Body of pancreas (tissue), 4 donors: ENCODE results near the gene PLPP3.

Source experiments
- CTCF ChIP-seq, 7 experiments: fragments of 450-650 bp in 4 of 7; fragments of 200-600 bp in 3 of 7; sonication (generic) in 3 of 7; IDR thresholded peaks; one replicate each; pipeline ENCODE4 v1.5.1; 2016 to 2019; ENCODE audit warnings: antibody characterized with exemption in 7 of 7
- POLR2A ChIP-seq, 3 donors: fragments of 450-650 bp; IDR thresholded peaks; one replicate each; pipeline ENCODE4 v1.6.1; 2016; ENCODE audit warnings: antibody characterized with exemption in 3 of 3, mild to moderate bottlenecking in 2 of 3

GRCh38 chr1:56548571-56548970, 30.8 kb downstream of the PLPP3 start:
- TF ChIP-seq POLR2A (IDR thresholded peaks at IDR 0.05) (no peak), CTCF (IDR thresholded peaks at IDR 0.05) (no peak)
